Right ventricle myocardium superior (tissue), 1 donor: ENCODE data around the gene ARMC7. TPM values are rescaled to one million over a fixed set of nuclear protein-coding genes. Genes with fewer than 3 reads are reported as not detected.
"Not testable (repeated sequence)": the region's sequence is repeated elsewhere in the genome, so short reads cannot be mapped to it uniquely, and the experiment has no call there.

Experiments used
- ATAC-seq: fragments of 200-7000 bp; cut with Tn5 transposase; one replicate; pipeline ENCODE4 v1.9.1; 2020; ENCODE audit warnings: mild to moderate bottlenecking; ENCODE audit not compliant: poor library complexity
- DNase-seq: peaks from one replicate; pipeline ENCODE4 v3.0.0-alpha.2; 2020
- intact Hi-C: fragments of 100-400 bp; cut with DNase I; formaldehyde crosslinking; loops from one replicate; pipeline ENCODE4 v1.11.2; 2022
- total RNA-seq: library from RNA; stranded (reverse); fragmentation: NEBNext Ultra II Directional; extraction: Animal tissue kit (Norgen Biotek cat#: 25700); gene quantifications from one replicate; pipeline ENCODE4 v1.2.1, GENCODE V29; 2021
- donor health status: DM: no; HTN: yes; CAD: no; lungs with severe emphysema.

ARMC7 gene
- total RNA-seq, 1 donor from 2014 or later, result 5.3 TPM

DNA sequence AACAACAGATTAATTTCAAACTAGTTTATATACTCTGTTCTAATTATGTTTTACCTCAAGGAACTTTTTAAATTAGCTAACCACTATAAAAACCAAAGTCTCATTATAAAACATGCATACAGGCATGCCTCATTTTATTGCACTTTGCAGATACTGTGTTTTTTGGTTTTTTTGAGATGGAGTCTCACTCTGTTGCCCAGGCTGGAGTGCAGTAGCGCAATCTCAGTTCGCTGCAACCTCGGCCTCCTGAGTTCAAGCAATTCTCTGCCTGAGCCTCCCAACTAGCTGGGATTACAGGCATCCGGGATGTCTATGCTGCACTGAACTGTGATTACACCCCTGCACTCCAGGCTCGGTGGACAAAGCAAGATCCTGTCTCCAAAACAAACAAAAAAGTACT, 53.3 kb downstream of the ARMC7 start:
- no peak for DNase-seq
- no peak for ATAC-seq
- intact Hi-C loops, result no loop called here

DNA sequence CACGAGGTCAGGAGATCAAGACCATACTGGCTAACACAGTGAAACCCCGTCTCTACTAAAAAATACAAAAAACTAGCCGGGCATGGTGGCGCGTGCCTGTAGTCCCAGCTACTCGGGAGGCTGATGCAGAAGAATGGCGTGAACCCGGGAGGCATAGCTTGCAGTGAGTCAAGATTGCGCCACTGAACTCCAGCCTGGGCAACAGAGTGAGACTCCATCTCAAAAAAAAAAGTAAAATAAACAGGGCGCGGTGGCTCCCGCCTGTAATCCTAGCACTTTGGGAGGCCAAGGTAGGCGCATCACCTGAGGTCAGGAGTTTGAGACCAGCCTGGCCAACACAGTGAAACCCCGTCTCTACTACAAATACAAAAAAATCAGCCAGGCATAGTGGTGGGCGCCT, 54.8 kb downstream of the ARMC7 start:
- intact Hi-C loops, DNase-seq, ATAC-seq: not testable (repeated sequence)

DNA sequence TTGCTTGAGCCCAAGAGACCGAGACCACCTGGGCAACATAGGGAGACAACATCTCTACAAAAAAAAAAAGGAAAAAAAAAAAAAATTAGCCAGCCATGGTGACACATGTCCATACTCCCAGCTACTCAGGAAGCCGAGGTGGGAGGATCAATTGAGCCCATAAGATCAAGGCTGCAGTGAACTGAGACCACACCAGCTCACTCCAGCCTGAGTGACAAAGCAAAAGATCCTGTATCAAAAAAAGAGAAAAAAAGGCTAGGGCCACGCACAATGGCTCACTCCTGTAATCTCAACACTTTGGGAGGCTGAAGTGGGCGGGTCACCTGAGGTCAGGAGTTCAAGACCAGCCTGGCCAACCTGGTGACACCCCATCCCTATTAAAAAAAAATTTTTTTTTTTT, 59.2 kb downstream of the ARMC7 start:
- intact Hi-C loops, result no loop called here
- DNase-seq (peak; percentile 10), ATAC-seq (no peak)

DNA sequence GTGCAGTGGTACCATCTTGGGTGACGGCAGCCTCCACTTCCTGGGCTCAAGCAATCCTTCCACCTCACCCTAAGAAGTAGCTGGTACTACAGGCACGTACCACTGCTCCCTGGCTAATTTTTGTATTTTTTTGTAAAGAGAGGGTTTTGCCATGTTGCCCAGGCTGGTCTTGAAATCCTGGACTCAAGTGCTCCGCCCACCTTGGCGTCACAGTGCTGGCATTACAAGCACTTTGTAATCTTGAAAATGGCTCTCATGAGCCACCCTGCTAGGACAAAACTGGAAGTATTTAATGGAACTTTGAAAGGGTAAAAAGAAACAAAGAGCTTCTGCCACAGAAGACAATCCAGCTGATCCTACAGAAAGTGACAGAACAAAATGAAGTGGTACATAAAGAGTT, 63.8 kb downstream of the ARMC7 start:
- no peak for DNase-seq
- no peak for ATAC-seq
- intact Hi-C loops, result loop anchor here (5.0 kb wide), 1 partner anchor 61 kb away; no protein-coding TSS in a partner anchor

DNA sequence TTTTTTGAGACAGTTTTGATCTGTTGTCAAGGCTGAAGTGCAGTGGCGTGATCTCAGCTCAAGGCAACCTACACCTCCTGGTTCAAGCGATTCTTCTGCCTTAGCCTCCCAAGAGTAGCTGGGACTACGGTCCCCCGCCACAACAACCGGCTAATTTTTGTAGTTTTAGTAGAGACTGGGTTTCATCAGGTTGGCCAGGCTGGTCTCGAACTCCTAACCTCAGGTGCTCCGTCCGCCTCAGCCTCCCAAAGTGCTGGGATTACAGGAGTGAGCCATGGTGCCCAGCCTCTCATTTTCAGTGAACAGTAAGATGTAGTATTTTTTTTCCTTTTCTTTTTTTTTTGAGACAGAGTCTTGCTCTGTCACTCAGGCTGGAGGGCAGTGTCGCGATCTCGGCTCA, 65.2 kb downstream of the ARMC7 start:
- no peak for DNase-seq
- intact Hi-C loops, result loop anchor here (5.0 kb wide), 1 partner anchor 63 kb away; no protein-coding TSS in a partner anchor
- ATAC-seq, result no peak

DNA sequence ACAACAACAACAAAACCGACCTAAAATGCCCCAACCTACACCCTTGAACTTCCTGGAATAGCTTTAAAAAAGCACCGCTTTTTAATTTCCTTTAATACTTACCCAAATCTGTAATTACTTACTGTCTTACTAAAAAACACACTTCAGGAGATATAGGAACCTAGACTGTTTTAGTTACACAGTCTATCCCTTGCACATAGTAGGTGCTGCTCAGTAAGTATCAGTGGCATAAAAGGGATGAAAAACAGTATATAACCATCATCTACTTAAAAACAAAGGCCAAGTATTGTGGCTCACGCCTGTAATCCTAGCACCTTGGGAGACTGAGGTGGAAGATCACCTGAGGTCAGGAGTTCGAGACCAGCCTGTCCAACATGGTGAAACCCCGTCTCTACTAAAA, 66.9 kb downstream of the ARMC7 start:
- no peak for ATAC-seq
- intact Hi-C loops, result no loop called here
- DNase-seq, result no peak

DNA sequence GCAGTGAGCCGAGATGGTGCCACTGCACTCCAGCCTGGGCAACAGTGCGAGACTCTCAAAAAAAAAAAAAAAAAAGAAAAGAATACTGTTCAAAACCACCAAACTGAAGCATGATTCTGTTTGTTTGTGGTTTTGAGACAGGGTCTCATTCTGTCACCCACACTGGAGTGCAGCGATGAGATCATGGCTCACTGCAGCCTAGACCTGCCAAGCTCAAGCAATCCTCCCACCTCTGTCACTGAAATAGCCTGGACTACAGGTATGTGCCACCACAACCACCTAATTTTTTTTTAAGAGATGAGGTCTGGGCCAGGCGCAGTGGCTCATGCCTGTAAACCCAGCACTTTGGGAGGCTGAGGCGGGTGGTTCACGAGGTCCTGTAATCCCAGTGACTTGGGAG, 68.7 kb downstream of the ARMC7 start:
- DNase-seq (no peak), ATAC-seq (no peak)
- intact Hi-C loops, result no loop called here

Other genes starting within 250 kb of the ARMC7 start
- gene FDXR, start 237.0 kb upstream of the ARMC7 start, total RNA-seq, result 4.6 TPM
- gene FADS6, start 216.3 kb upstream of the ARMC7 start, total RNA-seq, result not detected
- gene USH1G, start 186.7 kb upstream of the ARMC7 start, total RNA-seq, result not detected
- not detected for gene OTOP2, start 185.7 kb upstream of the ARMC7 start, total RNA-seq
- not detected for gene OTOP3, start 174.1 kb upstream of the ARMC7 start, total RNA-seq
- gene HID1, start 137.2 kb upstream of the ARMC7 start, total RNA-seq, result 9.0 TPM
- gene CDR2L, start 122.3 kb upstream of the ARMC7 start, total RNA-seq, result 18.4 TPM
- gene MRPL58, start 97.3 kb upstream of the ARMC7 start, total RNA-seq, result 46.6 TPM
- gene ATP5PD, start 63.0 kb upstream of the ARMC7 start, total RNA-seq, result 832 TPM
- 23.8 TPM for gene KCTD2, start 62.7 kb upstream of the ARMC7 start, total RNA-seq
- gene SLC16A5, start 22.0 kb upstream of the ARMC7 start, total RNA-seq, result 6.5 TPM
- gene NT5C, start 21.8 kb downstream of the ARMC7 start, total RNA-seq, result 24.6 TPM
- 15.0 TPM for gene JPT1, start 44.5 kb downstream of the ARMC7 start, total RNA-seq
- 200 TPM for gene SUMO2, start 73.0 kb downstream of the ARMC7 start, total RNA-seq
- 25.2 TPM for gene NUP85, start 95.7 kb downstream of the ARMC7 start, total RNA-seq
- gene GGA3, start 151.6 kb downstream of the ARMC7 start, total RNA-seq, result 22.3 TPM
- gene MRPS7, start 151.9 kb downstream of the ARMC7 start, total RNA-seq, result 125 TPM
- 13.7 TPM for gene MIF4GD, start 161.3 kb downstream of the ARMC7 start, total RNA-seq
- gene SLC25A19, start 179.5 kb downstream of the ARMC7 start, total RNA-seq, result 12.5 TPM